GM18951 (cell line): ENCODE results near the gene HINT1.
"Not testable (repeated sequence)": the region's sequence is repeated elsewhere in the genome, so short reads cannot be mapped to it uniquely, and the experiment has no call there.

Experiments
- POLR2A ChIP-seq: IDR thresholded peaks from 4 replicates; pipeline ENCODE4 v1.6.1; 2011; ENCODE audit warnings: mild to moderate bottlenecking; ENCODE audit not compliant: insufficient read length, insufficient read depth; ENCODE audit errors: extremely low read depth
- in situ Hi-C: fragments of 300-500 bp; cut with MboI; formaldehyde crosslinking; loops from one replicate; pipeline ENCODE4 v1.12.0; 2022; ENCODE audit warnings: low sequenced_read_pairs, mixed read lengths, inconsistent platforms; ENCODE audit not compliant: unreplicated experiment

Gene HINT1

DNA sequence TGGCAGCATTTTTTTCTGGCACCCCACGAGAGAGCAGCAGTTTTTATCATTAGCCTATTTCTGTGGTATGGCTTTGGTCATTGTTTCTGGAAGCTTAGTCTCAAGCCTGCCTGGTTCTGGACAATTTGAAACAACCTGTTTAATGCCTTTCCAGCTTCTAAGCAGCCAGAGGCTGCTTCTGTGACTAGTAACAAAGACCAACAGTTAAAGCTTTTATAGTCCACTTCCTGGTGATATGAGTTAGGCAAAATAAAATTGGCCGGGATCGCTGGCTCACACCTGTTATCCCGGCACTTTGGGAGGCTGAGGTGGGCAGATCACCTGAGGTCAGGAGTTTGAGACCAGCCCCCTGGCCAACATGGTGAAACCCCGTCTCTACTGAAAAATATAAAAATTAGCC lies 29.7 kb upstream of the HINT1 start:
- in situ Hi-C loops: no loop called here
- TF ChIP-seq POLR2A: no peak

DNA sequence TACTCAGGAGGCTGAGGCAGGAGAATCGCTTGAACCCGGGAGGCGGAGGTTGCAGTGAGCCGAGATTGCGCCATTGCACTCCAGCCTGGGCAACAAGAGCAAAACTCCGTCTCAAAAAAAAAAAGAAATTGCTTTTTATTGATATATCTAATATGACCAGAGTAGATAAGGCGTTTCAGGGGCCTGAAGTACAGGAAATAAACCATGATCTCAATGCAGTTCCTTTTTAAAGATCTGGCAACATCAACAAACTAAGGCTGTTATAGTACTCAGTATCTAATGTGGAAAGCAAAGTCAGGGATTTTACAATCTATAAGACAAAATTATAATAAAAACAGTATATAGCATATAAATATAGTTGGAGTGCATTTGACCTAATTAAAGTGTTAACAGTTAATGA lies 28.8 kb upstream of the HINT1 start:
- in situ Hi-C loops: not testable (repeated sequence)

DNA sequence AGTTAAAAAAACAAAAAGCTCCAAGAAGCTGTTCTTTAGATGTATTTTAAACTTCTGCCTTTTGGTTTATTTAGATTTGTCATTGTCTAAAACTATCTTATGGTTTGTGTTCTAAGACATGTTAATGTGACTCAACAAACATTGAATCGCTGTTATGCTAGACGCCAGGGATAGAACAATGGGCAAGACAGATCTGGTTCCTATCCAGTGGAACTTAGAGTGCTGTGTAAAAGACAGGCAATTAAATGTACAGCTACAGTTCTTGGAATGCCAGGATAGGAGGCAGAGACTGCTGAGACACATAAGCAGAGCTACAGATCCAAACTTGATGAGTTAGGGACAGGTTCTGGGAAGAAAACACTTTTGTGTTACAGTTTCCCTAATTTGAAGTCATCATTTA lies 28.1 kb upstream of the HINT1 start:
- no peak for TF ChIP-seq POLR2A
- in situ Hi-C loops: no loop called here

DNA sequence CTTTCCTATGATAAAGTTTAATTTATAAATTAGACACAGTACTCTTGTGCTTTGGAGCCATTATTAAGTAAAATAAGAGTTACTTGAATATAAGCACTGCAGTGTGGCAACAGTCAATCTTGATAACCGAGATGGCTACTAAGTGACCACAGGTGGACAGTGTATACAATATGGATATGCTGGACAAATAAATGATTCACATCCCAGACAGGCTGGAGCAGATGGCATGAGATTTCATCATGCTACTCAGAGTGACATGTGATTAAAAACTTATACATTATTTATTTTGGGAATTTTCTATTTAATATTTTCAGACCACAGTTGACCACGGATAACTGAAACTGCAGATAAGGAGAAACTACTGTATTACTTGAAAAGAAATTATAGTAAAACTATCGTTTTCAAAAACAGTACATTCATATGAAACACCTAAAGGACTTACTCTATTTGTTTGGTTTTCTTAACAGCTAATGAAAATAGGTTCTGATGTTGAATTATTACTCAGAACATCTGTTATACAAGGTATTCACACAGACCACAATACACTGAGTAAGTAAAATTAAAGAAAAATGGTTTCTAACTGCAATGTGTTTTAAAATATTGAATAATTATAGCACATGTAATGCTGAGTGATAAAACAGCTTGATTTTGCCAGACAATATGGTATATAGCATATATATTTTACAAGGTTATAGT lies 21.7 kb upstream of the HINT1 start:
- in situ Hi-C loops: no loop called here
- TF ChIP-seq POLR2A: no peak

DNA sequence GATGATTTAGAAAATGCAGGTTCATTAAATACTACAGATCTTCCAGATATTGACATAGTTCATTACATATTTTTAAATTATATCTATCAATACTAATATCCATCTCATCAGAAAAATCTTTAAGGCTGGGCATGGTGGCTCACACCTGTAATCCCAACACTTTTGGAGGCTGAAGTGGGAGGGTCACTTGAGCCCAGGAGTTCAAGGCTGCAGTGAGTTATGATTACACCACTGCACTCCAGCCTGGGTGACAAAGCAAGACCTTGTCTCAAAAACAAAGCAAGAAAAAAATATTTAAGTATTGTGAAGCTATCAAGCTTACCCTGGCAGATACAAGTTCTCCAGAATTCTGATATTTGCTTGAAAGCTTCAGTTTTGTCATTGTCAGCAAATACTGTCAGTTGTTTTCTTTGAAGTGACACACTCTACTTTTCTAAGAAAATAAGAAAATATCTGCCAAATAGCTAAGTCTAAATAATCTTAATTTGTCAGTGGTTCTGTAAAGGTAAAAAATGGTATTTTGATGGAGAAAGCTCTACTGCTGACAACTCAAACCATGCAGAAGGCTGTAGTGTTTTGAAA lies 20.6 kb upstream of the HINT1 start:
- TF ChIP-seq POLR2A: no peak
- in situ Hi-C loops: no loop called here

DNA sequence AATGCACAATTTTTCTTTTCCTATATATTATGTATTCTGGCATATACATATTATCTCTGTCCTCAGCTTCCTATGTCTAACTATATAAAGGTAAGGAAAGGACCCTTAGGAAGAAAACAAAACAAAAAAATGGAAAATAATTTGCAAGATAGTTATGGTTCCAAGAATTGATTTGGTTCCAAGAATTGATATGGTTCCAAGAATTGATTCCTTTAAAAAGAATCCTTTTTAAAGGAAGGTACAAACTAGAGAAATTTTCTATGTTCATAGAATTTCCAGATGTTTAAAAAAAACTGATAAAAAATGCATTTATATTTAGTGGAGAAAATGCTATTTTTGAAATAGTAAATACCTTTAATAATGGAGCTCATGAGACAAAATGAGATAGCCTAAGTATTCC lies 17.8 kb upstream of the HINT1 start:
- in situ Hi-C loops: no loop called here
- TF ChIP-seq POLR2A: no peak

DNA sequence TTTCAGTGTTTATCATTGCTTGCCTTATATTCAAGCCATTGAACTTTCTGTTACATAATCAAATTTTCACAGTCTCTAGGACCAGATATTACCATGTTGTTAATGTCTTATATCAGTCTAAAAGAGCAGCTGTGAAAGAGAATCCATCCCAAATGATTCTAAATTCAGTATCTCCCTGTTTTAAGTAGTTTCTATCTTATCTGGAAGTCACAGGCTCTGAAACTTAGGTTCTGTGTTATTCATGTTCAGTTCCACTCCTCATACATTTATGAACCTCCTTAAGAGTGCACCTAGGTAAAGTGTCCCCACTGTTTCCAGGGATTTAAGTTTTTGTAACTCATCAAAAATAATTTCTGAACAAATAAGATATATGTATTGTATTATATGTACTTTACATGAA lies 15.4 kb upstream of the HINT1 start:
- in situ Hi-C loops: no loop called here
- no peak for TF ChIP-seq POLR2A

DNA sequence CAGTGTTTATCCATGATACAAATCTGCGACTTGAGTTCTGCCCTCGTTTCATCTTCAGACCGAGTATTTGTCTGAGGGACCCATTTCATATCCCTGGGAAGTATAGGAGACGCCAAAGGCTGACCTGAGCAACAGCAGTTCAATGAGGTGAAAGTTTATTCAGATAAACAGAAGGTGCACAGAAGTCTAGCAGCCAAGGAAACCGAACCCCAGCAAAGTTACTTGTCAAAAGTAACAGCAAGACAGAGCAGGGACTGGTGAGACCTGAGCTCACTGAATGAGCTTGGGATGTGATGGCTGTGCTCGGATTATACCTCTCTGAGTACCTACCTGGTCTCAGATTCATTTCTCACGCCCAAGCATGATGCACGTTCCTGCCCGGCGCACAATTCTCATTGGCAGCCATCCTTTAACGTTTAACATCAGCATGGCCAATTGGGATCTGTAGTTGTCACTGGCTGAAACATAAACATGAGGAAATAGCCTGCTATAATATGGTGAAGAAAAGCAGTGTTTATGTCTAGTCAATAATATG lies 6.3 kb upstream of the HINT1 start:
- in situ Hi-C loops: no loop called here
- no peak for TF ChIP-seq POLR2A

DNA sequence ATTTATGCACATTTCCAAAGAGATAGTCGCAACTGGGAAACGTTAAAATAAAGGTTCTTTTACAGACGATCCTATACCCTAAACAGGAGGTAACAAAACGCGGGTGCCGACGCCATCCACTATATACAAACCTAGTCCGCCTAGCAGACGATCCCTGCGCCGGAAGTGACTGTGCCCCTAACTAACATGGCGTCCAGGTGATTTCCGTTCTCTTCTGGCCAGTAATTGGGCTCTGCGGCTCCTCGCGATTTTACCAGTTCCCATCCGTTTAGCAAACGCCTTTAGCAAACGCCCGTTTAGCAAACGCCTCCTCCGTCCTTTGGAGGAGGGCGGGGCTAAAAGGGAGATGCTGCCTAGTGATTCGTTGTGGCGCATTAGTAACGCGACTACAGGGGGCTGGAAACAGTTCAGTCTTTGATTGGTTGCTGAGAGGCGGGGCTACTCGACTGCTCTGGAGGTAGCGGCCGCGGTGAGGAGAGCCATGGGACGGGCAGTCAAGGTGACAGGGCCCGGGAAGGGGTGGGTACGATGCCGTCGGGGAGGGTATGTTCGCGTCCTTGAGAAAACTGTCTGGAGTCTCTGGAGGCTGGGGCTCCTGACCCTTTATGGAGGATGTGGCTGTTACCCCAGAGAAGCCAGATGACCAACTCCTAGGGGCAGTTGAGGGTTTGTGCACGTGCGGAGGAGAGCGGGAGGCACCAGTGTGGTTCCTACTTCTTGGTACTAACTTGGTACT lies 5.7 kb upstream of the HINT1 start, which contains the start of gene LYRM7:
Gene LYRM7, plus strand, starts transcription at position 405 of the 736 bp plus-strand sequence. Its CDS starts 77 bp downstream, at position 482.
- TF ChIP-seq POLR2A: peak; percentile 72
- in situ Hi-C loops: no loop called here

DNA sequence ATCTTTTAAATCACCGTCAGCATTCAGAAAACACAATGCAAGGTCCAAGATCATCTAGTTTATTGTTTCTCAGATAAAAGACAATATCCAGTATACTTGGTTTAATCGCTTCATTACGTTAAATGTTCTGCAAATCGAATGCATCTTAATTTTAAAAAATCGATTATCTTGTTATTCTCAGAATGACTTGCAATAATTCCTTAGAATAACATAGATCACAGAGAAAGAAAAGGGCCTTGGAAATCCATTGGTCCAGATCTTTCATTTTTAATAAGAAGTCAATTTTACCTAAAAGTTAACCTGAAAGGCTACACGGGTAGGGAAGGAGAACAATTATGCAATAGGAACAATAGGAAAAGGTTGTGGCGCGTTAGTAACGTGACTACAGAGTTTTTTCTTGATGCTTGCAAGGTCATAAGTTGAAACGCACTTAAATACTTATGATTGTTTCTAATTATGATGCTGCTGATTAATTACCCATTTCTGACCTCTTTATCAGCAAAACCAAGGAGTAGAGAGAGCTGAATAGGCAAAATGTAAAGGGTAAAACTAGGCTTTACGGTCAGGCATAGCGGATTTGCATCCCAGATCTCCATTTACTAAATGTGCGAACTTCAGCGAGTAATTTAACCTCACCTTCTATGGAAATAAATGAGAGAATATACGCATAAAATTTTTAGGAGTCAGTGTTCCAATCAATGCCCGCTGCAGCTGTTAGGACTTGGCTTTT lies 4.9 kb upstream of the HINT1 start:
- in situ Hi-C loops: loop anchor here (10.0 kb wide), 1 partner anchor 105 kb away; no protein-coding TSS in a partner anchor
- no peak for TF ChIP-seq POLR2A

DNA sequence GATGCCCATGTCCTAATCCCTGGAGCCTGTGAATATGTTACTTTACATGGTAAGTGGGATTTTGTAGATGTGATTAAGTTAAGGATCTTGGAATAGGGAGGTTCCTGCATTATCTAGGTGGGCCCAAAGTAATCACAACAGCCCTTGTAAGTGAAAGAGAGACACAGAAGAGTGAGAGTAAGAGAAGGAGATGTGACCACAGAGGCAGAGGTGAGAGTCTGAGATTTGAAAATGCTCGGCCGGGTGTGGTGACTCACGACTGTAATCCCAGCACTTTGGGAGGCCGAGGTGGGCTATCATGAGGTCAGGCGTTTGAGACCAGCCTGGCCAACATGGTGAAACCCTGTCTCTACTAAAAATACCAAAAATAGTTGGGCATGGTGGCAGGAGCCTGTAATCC lies 2.6 kb upstream of the HINT1 start:
- TF ChIP-seq POLR2A: no peak
- in situ Hi-C loops: loop anchor here (10.0 kb wide), 1 partner anchor 107 kb away; no protein-coding TSS in a partner anchor

DNA sequence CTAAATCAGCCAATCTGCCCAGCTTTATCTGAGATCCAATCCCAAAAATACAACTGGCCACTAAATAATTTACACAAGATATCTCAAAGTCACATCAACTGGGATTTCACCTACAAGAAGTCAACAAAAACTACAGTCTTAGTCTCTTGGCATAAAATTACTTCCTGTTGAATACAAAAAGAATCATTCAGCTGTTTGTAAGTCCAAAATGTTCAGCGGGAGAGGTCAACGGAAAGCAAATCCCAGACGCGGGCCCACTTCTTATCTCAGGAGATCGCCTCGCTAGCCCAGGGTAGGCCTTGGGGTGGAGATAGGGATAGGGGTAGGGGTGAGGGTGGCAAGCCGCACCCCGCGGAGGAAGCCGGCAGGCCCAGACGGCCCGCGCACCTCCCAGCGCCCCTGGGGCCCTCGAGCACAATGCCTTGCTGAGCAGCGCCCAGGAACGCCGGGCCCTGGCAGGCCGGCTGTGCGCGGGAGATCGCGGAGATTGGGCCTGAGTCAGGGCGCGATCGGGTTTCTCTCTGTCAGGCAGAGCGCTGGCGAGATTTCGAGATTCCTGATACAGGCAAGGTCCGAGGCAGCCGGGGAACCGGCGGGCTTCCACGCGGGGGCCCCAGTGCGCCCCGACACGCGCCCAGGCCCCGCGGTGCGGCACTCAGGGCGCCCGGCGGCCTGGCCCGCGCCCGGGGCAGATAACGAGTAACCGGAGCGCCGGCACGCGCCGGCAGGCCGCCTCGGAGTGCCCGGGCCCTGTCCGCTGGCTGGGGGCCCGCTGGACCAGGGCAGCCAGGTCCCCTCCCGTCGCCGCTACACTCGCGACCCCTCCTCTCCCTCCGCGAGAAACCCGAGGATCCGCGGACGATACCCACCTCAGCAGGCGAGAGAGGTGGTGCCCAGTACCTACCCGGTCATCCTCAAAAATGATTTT lies 601 bp downstream of the HINT1 start:
- in situ Hi-C loops: loop anchor here (5.0 to 10.0 kb wide), 2 partner anchors 110 to 218 kb away; no protein-coding TSS in a partner anchor
- no peak for TF ChIP-seq POLR2A
